Loucy (cell line): ENCODE results near the gene CASQ1.

Source experiments
- EZH2phosphoT487 ChIP-seq: fragments of 200-600 bp; IDR thresholded peaks from 2 replicates; pipeline ENCODE4 v1.6.1; 2018; ENCODE audit warnings: antibody characterized with exemption, mild to moderate bottlenecking, moderate library complexity, borderline replicate concordance
- TF ChIP-seq, protein P1 (sequence below): fragments of 200-600 bp; sonication (generic); conservative IDR thresholded peaks from 2 replicates; pipeline ENCODE4 v1.5.1; 2014; ENCODE audit warnings: mild to moderate bottlenecking, antibody characterized with exemption, low read length

DNA sequence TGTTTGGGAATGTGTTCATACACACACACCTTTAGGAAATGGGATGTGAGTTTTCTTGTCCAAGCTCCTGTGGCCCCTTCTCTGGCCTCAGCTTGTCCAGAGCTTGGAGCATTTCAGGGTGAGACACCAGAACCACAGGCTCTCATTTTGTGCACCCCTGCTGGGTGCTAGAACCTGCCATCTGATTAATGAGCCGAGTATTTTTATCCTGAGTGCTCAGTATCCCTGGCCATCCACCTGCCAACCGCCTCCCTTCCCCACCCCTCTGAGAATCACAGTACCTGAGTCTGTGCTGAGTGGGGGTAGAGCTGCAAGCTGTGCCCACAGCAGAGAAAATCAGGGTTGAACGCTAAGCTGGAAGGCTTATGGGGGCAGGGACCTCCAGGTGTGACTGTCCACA, 1.4 kb downstream of the CASQ1 start:
- TF ChIP-seq, protein P1, sequence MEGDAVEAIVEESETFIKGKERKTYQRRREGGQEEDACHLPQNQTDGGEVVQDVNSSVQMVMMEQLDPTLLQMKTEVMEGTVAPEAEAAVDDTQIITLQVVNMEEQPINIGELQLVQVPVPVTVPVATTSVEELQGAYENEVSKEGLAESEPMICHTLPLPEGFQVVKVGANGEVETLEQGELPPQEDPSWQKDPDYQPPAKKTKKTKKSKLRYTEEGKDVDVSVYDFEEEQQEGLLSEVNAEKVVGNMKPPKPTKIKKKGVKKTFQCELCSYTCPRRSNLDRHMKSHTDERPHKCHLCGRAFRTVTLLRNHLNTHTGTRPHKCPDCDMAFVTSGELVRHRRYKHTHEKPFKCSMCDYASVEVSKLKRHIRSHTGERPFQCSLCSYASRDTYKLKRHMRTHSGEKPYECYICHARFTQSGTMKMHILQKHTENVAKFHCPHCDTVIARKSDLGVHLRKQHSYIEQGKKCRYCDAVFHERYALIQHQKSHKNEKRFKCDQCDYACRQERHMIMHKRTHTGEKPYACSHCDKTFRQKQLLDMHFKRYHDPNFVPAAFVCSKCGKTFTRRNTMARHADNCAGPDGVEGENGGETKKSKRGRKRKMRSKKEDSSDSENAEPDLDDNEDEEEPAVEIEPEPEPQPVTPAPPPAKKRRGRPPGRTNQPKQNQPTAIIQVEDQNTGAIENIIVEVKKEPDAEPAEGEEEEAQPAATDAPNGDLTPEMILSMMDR: no peak
- TF ChIP-seq EZH2phosphoT487: no peak
